Stimulated activated CD4-positive, alpha-beta T cell treated with anti-CD3 and anti-CD28 coated beads, Interleukin-12 subunit alpha, Interleukin-12 subunit beta, amount 100 ng/mL, for 48 hours (primary cell): Measurements from ENCODE around the gene CPNE7.
"Not testable (repeated sequence)": the region's sequence is repeated elsewhere in the genome, so short reads cannot be mapped to it uniquely, and the experiment has no call there.

Experiments
- DNase-seq, 3 donors: peaks; one replicate each; pipeline ENCODE4 v3.0.0-alpha.2; 2020; ENCODE audit warnings: low read depth in 2 of 3, low spot score in 1 of 3

The CPNE7 gene

DNA sequence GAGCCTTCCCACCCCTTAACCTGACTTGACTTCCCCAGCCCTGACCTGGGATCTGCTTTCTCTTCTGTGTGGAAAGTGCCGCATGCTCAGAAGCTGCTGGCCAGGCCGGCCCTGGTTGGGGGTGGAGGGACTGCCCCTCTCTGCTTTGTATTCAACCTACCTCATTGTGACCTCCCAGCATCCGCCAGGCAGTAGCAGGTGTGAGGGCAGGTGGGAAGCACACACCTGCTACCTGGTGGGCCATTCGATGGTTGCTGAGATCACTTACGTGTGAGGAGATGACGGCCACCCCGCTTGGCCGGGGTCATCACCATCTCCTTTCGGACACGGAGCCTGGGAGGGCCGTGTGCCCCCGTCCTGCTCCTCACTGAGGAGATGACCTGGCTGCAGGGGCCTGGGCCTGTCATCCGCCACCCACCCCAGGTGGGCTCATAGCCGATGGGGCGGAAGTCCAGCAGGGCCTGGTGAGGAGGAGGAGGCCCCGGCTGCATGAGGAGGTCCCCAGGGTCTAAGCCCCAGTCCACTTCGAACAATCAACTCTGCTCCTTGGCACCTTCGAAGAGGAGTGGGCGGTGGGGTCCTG lies 7.1 kb downstream of the CPNE7 start:
- DNase-seq, result no peak

DNA sequence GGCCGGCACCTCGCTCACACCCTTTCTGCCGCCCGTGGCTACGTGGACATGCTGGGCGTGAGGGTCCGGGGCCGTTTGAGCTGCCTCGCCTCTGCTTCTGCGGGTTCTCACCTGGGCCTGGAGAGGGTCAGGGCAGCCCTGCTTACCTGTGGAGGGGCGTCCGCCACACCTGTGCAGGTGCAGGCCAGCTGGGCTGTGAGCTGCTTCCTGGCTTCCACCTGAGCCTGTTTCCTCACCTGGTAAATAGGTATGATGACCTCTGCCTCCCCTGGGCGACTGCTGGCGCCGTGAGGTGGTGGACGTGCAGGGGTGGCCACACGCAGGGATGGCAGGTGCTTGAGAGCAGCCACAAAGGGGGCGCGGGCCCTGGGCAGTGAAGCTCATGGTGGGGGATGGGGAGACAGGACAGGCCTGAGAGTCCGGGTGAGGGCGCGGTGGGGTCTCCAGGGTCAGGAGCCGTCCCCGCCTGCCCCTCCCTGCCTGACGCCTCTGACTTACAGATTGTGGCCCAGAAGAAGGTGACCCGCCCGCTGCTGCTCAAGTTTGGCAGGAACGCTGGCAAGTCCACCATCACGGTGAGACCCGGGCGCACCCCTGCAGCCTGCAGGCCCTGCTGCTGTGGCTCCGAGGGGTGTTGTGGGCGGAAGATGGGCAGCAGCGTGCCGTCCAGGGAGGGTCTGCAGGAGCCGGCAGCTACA lies 7.8 kb downstream of the CPNE7 start:
- DNase-seq, result no peak

DNA sequence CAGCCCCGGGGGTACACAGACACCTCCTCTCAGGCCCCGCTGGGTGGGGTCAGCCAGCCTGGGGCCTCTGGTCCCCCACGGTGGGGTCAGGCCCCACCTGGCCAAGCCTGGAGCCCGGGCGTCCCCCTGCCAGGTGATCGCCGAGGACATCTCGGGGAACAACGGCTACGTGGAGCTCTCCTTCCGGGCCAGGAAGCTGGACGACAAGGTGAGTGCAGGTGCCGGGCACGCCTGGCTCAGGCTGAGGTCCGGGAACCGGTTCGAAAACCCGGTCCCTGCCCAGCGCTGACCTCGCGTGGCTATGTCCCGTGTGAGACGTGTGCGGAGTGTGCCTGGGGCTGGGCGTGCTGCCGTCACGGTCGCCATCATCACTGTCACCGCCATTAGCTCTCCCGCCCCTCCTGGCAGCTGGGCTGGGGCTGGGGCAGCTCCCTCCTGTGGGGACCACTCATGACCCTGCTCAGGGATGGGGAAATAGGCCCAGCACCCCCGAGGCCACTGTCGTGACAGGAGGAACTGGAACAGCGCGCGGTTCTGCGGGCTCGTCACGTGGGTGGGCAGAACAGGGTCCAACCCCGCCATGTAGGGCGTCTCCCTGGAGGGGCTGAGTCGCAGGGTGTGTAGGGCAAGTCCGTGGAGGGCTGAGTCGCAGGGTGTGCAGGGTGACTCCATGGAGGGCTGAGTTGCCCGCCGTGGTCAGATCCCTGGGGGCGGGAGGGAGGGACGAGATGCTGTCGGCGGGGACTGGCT lies 8.5 kb downstream of the CPNE7 start:
- DNase-seq, result no peak

DNA sequence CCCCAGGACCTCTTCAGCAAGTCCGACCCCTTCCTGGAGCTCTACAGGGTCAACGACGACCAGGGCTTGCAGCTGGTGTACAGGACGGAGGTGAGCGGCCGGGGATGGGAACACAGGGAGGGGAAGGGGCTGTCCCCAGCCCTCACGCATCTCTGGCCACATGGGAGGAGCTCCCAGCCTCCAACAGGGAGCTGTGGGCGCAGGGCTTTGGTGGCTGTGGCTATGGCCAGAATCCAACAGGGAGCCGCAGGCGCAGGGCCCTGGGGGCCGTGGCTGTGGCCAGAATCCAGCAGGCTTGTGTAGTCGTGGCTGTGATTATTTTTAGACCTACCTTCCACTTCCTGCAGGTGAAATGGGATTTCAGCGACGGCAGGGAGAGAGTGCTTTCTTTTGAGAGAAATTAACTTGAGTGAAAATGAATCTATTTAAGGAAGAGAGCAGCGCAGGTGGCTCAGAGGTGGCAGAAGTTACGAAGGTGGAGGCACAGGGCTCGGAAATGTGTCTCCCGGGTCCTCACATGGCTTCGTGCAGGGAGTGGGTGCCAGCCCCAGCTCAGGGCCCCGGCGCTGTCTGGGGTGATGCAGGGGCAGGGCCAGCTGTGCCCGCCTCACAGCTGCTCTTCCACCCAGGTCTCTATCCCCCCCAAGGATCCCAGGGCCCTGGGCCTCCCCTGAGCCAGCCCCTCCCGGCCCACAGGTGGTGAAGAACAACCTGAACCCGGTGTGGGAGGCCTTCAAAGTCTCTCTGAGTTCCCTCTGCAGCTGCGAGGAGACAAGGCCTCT lies 9.4 kb downstream of the CPNE7 start:
- DNase-seq, result no peak

DNA sequence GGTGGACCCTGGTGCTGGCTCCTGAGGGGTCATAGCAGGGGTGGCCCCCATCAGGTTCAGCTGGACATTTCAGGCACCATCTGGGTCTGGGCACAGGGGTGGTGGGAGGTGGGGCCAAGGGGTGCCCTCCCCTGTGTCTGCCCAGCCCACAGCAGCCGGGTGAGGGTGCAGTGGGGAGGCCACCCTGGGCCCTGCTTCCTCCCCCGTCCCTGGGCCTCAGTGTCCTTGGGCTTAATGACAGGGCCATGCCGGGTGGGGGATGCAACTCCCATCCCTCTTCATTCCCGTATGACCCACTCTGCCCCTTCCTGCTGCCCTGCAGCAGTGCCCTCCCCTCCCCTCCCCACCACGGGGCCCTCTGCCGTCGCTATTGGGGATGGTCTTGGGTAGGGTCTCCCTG lies 10.7 kb downstream of the CPNE7 start:
- no peak for DNase-seq

DNA sequence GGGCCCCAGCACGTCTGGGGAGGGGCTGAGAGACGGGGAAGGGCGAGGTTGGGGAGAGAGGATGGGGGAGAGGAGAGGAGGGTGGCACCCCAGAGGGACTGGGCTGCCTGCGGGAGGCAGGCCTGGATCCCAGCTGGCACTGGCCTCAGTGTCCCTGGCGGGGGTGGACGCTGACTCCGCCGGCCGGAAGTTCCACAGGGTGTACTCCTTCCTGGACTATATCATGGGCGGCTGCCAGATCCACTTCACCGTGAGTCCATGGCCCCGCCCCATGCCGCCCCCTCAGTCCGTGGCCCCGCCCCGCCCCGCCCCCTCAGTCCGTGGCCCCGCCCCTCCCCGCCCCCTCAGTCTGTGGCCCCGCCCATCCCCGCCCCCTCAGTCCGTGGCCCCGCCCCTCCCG lies 11.3 kb downstream of the CPNE7 start:
- no peak for DNase-seq

DNA sequence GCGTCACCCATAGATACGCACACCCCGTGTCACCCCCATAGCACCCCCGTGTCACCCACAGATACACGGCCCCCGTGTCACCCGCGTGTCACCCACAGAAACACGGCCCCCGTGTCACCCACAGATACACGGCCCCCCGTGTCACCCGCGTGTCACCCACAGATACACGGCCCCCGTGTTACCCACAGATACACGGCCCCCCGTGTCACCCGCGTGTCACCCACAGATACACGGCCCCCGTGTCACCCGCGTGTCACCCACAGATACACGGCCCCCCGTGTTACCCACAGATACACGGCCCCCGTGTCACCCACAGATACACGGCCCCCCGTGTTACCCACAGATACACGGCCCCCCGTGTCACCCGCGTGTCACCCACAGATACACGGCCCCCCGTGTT lies 12.1 kb downstream of the CPNE7 start:
- not testable (repeated sequence) for DNase-seq

DNA sequence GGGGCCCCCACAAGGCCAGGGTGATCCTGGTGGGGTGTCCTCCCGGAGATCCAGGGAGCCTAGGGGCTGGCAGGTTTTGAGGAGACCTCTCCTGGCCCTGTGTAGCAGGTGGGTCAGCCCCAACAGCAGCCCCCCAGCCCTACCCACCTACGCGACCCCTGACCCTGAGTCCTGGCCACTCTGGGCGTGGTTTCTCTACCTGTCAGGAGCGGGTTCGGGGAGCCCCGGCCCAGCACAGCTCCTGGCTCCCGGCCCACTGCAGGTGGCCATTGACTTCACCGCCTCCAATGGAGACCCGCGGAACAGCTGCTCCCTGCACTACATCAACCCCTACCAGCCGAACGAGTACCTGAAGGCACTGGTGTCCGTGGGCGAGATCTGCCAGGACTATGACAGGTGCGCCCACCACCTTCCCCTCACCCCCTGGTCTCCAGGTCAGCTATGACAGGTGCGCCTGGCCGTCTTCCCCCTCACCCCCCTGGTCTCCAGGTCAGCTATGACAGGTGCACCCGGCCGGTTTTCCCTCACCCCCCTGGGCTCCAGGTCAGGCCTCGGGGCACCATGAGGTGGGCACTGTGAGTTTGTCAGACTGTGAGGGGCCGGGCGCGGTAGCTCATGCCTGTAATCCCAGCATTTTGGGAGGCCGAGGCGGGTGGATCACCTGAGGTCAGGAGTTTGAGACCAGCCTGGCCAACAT lies 13.0 kb downstream of the CPNE7 start:
- no peak for DNase-seq

DNA sequence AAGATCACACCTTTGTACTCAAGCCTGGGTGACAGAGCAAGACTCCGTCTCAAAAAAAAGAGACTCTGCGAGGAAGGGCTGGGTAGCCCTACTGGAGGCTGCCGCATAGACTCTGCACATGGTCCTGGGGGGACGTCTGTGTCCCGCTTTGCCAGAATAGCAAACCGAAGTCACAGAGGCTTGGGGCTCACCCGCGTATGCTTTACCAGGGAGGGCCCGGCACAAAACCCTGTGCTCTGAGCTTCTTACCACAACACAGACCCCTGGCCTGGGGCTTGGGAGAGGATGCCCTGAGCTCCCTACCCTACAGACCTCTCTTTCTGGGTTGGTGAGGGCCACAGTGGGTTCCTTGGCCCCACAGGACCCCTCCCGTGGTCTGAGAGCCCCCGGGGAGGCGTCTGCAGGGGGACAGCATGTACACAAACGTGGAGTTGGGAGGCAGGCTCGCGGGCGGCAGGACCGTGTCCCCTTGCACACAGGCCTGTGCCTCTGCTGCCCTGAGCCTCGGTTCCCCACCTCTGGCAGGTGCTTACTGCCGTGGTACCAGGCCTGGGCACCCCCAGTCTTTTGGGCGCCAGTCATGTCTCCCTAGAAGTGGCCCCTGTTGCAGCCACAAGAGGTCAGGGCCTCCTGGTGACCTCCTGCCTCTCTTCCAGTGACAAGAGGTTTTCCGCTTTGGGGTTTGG lies 13.8 kb downstream of the CPNE7 start:
- no peak for DNase-seq

DNA sequence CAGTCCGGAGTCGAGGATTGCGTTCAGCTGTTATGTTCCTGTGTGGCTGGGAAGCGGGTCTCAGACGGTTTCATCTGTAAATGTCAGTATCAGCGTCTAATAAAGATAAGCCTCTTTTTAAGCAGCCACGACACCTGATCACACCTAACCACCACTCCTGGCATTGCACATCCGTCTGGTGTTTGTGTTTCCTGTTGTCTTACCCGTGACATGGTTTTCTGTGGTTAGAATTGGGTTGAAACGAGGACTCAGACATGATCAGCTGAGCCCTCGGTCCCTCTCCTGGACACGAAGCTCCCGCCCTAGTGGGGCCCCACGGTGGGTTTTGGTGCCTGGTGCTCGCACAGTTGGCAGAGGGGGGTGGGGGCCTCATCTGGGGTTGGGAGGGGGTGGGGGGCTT lies 18.3 kb downstream of the CPNE7 start:
- DNase-seq, result no peak

DNA sequence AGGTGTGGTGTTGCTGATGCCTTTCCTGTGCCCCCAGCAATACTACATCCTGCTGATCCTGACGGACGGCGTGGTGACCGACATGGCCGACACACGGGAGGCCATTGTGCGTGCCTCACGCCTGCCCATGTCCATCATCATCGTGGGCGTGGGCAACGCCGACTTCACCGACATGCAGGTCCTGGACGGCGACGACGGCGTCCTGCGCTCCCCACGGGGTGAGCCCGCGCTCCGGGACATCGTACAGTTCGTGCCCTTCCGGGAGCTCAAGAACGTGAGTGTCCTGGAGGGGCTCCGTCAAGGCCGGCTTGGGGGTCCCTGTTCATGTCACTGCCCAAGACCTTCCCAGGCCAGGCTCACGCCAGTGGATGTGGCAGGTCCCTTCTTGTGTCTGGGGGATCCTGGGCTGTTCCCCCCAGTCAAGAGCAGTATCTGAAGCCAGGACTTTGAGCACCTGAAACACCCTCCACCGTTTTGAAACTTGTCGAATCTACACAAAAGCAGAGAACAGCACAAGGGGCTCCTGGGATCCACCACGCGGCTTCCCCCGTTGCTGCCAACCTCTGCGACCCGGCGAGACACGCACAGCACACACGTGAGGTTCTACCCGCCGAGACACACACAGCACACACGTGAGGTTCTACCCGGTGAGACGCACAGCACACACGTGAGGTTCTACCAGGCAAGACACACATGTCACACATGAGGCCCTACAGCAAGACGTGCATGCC lies 19.9 kb downstream of the CPNE7 start:
- DNase-seq, result no peak

DNA sequence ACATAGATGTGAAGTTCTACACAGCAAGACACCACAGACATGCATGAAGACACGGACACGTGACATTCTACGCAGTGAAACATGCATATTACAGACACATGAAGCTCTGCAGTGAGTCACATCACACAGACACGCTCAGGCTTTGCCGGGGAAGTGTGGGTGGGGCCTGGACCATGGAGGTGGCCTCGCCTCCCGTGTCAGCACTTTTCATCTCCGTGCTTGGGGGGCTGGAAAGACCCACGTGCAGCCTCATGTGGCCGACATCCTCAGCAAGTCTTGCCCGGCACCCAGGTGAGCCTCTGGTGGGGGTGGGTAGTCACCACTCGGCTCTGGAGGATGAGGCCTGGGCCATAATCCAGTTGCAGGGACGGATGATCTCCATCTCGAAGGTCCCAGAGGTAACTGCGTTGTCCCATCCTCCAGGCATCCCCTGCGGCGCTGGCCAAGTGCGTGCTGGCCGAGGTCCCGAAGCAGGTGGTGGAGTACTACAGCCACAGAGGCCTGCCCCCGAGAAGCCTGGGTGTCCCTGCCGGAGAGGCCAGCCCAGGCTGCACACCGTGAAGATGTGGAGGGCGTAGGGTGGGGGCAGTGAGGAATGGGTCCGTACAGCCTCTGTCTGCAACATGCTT lies 20.6 kb downstream of the CPNE7 start:
- DNase-seq, result no peak

DNA sequence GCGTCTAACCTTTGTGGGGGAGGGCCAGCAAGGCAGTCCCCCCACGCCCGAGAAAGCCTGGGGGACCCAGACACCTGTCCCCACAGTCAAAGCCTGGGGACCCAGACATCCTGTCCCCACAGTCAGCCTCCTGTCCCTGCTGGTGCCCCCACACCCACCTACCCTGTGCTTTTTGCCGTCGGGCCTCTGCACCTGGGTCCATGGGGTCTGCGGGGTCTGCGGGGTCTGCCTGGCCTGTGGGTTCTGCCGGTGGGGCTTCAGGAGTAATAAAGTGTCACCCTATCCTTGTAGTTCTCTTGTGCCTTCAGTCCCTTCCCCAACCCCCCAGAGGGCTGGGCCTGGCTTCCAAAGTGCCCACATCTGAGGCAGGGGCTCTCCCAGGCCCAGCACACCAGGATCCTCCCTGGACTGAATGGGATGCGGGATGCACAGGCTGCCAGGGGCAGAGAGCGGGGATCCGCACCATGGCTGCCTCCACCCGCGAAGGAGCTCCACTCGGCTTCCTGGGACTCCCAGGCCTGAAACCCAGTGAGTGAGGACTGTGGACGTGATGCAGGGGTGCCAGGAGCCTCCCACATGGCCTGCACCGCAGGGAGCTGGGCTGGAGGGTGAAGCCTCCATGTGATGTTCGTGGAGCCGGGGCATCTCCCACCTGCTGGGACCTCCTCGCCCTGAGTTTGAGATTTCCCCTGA lies 21.5 kb downstream of the CPNE7 start:
- DNase-seq, result no peak

DNA sequence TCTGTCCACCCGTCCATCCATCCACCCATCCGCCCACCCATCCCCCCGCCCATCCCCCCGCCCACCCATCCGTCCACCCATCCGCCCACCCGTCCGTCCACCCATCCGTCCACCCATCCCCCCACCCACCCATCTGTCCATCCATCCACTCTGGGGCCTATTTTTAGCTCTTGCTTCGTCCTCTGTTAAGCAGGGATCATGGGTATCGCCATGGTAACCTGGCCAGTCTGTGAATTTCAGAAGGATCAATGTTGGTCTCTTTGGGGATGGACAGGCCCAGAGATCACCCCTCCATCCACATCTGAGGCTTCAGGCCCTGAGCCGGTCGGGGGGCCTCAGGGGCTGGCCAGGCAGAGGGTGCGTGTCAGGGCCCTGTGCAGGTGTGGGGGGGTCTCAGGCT lies 22.6 kb downstream of the CPNE7 start:
- DNase-seq, result no peak

DNA sequence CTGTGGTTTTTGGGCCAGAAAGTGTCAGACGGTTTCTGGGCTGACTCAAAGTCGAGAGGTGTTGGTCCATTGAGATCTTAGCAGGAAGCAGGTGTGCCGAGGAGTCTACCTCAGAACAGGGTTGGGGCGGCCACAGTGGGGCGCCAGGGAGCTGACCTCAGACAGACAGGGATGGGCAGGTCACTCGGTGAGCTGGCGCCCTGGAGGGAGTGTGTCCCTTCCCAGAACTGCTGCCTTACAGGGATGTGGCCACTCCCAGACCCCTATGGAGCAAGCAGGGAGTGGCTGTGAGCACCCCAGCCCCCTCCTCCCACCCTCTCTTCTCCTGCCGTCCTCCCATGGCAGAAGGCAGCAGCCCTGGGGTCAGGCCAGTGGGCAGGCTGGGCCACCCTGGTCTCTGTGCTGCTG lies 23.9 kb downstream of the CPNE7 start:
- peak in 2 of 3 donors; percentile 29 to 30 for DNase-seq

DNA sequence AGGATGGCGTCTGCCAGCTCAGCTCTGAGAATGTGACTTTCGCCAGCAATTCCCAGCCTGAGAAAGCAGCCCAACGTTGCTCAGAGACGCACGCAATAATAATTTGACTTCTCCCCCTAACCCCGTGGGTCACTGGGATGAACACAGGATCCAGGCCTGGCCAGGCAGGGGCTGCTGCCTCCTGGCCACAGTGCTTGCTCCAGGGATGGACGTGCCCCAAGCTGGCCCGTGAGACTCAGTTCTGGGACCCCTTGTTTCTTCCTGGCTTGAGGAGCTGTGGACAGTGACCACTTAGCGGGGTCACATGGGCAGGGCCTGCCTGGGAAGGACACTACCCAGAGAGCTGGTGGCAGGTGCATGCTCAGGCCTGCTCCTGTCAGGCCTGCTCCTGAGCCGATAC lies 24.3 kb downstream of the CPNE7 start:
- DNase-seq, result no peak

DNA sequence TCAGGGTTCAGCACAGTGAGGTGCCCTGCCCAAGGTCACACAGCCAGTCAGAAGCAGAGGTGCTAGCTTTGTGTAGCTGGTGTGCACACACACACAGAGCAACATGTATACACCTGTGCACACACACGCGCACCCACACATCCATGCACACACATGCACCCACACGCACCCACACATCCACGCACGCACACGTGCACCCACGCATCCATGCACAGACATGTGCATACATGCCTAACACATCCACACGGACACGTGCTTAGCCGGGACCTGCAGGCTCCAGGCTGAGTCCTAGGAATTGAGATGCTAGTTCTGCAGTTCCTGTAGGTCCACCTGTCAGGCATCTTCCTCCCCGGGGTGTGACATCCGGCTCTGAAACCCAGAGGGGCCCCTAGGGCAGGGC lies 24.9 kb downstream of the CPNE7 start:
- DNase-seq, result no peak

DNA sequence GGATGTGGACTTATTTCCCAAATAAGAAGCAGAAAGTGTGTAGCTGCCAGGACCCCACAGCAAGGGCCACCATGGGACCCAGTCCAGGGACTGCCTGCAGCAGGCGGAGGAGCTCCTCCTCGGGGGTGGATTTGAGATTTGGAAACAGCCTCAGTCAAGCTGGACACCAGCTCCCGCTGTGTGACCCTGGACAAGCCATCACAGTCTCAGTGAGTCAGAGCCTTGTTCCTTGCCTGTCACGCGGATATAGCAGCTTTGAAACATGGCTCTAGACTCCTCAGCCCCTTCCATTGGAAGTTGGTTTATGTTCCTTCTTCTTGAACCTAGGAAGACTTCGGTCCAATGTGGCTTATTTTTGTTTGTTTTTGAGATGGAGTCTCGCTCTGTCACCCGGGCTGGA lies 25.4 kb downstream of the CPNE7 start:
- DNase-seq, result no peak

DNA sequence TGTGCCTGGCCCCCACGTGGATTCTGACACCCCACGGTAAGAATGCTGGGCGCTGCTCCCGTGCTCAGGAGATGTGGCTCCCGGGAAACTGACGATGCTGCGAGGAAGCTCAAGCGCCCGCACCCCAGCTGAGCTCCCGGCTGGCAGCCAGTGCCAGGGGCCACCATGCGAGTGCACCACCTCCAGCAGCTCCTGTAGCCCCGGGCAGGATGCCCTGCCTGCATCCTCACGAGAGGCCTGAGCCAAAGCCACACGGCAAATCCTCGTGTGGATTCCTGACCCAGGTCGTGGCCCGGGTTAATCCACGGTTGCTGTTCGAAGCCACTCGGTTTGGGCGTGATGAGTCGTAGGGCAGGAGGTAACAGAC lies 26.3 kb downstream of the CPNE7 start:
- no peak for DNase-seq
